ENCODE data around the gene FRMD4A. TPM values are rescaled to one million over a fixed set of nuclear protein-coding genes. Genes with fewer than 3 reads are reported as not detected.

Gene FRMD4A
- total and polyA plus RNA-seq, 8 donors: 6.9 to 25.3 (median 11.3) TPM

GRCh38 chr10:13890233-13891127 lies 440.2 kb downstream of the FRMD4A start:
- Histone ChIP-seq H3K9me3 (no peaks in the 10 kb centered on the region), H3K4me3 (peak overlapping the region; percentile 44 to 51 (median 50)), H3K4me1 (peaks cover 0 to 24% (median 15%) of the 10 kb centered on the region in 4 donors), H3K27ac (peak overlapping the region in 4 of 5 donors; percentile 47 to 77 (median 66)), H3K36me3 (no peaks in the 10 kb centered on the region), H3K27me3 (peaks cover 0 to 57% (median 22%) of the 10 kb centered on the region in 3 donors)
- WGBS, 5 donors: 29 to 35% (median 31%) methylated on average over 17 to 26 of the region's 26 CpGs
- no peak for TF ChIP-seq POLR2AphosphoS5 (IDR thresholded peaks at IDR 0.05)
- TF ChIP-seq CTCF (IDR thresholded peaks at IDR 0.05): no peak
- TF ChIP-seq EP300 (IDR thresholded peaks at IDR 0.05): no peak
- no peak for TF ChIP-seq POLR2A (IDR thresholded peaks at IDR 0.05)
- intact Hi-C loops (cut with DNase I; ENCODE audit: low total_unique reads): no loop called here
- DNase-seq: peak in 1 of 2 donors; percentile 73

- WGBS, 5 donors: 71 to 83% (median 77%) methylated on average over 4 of the region's 4 CpGs
- H3K4me3 ChIP-seq: no peak overlapping the region
- peaks cover 0 to 32% (median 17%) of the 10 kb centered on the region in 4 donors for H3K4me1 ChIP-seq
- TF ChIP-seq CTCF (IDR thresholded peaks at IDR 0.05) (no peak), POLR2A (IDR thresholded peaks at IDR 0.05) (no peak), POLR2AphosphoS5 (IDR thresholded peaks at IDR 0.05) (no peak), EP300 (IDR thresholded peaks at IDR 0.05) (no peak)
- peaks cover 0 to 35% (median 22%) of the 10 kb centered on the region in 3 donors for H3K27me3 ChIP-seq
- no peak for DNase-seq
- intact Hi-C loops (cut with DNase I; ENCODE audit: low total_unique reads): no loop called here
- no peaks in the 10 kb centered on the region for H3K9me3 ChIP-seq
- H3K36me3 ChIP-seq: no peaks in the 10 kb centered on the region
- H3K27ac ChIP-seq: no peak overlapping the region
Observed at GRCh38 chr10:13887761-13888160, 443.0 kb downstream of the FRMD4A start.

GRCh38 chr10:13885238-13885990 lies 445.3 kb downstream of the FRMD4A start:
- 86 to 94% (median 91%) methylated on average over 9 of the region's 9 CpGs for WGBS, 5 donors
- peaks cover 0 to 13% (median 5%) of the 10 kb centered on the region in 4 donors for H3K4me1 ChIP-seq
- no peaks in the 10 kb centered on the region for H3K36me3 ChIP-seq
- DNase-seq: peak in 1 of 2 donors; percentile 60
- H3K9me3 ChIP-seq: no peaks in the 10 kb centered on the region
- H3K27me3 ChIP-seq: peaks cover 0 to 13% (median 5%) of the 10 kb centered on the region in 3 donors
- TF ChIP-seq CTCF (IDR thresholded peaks at IDR 0.05) (no peak), EP300 (IDR thresholded peaks at IDR 0.05) (no peak), POLR2AphosphoS5 (IDR thresholded peaks at IDR 0.05) (no peak), POLR2A (IDR thresholded peaks at IDR 0.05) (no peak)
- intact Hi-C loops (cut with DNase I; ENCODE audit: low total_unique reads): no loop called here
- H3K4me3 ChIP-seq: no peak overlapping the region
- no peak overlapping the region for H3K27ac ChIP-seq

Measured in stomach (tissue), 9 donors.